HG03521 (cell line): ENCODE data around the gene CD58.

Experiments used
- ATAC-seq: cut with Tn5 transposase; IDR thresholded peaks from one replicate; pipeline ENCODE4 v1.9.1; 2021; ENCODE audit warnings: mild to moderate bottlenecking, moderate library complexity; ENCODE audit not compliant: unreplicated experiment

Gene CD58

GRCh38 chr1:116544588-116545358, 26.1 kb downstream of the CD58 start:
- no peak for ATAC-seq

- peak; percentile 53 for ATAC-seq
These were observed 30.7 kb downstream of the CD58 start for GRCh38 chr1:116540088-116540487.

DNA sequence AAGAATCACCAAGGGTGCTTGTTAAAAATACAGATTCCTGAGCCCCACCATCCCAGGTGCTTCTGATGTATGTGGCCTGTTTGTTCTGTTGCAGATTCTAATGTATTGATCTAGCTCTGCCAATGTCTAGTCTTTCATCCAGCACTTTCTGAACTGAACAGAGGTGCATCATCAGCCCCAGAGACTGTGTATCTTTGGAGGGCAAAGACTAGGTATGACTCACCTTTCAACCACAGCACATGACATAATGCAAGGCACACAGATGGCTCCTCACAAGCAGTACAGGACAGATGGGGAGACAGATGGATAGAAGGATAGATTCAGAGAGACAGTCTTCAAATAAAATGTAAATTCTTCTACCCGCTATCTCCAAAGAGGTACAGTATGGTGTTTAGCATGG, 32.3 kb downstream of the CD58 start:
- ATAC-seq = peak; percentile 61

- ATAC-seq = no peak
These were observed 32.9 kb downstream of the CD58 start for GRCh38 chr1:116537898-116538297.

DNA sequence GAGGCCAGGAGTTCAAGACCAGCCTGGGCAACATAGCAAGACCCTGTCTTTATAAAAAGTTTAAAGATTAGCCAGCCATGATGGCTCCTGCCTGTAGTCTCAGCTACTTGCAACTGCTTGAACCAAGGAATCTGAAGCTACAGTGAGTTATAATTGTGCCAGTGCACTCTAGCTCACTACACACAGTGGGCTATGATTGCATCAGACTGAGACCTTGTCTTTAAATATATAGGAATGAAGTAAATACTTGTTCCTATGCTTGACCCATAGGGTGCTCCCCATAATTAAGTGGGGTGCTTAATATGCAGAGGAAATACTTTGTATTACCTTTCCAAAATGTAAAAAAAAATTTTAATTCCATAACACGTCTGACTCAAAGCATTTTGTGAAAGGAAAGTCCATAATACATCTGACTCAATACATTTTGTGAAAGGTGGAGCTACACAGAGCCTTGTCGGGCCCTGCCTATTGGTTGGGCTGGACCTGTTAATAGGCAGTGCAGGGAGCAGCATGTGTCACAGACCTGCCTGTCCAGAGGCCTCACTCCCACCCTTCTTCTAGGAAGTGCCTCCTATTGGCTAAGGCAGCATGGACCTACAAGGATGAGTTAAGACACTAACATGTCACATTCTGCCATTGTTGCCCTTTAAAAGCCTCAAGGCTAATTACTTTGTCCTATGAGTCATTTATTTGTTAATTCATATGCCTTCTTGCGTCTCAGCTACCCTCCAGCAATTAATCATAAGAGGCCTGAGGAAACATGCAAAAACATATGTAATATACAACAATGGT, 33.6 kb downstream of the CD58 start:
- ATAC-seq = no peak

- no peak for ATAC-seq
These were observed 36.6 kb downstream of the CD58 start for GRCh38 chr1:116534014-116534739.

DNA sequence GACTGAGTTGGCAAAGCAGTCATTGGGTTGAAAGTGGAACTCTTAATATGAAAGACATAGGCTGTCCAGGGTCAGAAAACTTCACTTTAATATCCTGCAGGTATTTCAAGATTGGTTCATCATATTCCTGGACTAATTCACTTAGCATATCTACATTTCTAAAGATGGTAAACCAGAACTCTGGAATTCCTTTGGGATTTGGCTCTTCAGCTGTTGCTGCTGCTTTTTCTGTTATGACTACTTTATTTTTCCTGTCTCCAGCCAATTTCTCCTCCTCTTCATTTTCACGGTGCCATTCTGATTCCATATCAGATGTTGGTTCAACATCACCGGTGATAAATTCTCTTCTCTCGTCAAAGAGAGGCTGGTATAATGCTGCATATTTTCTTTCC, 37.4 kb downstream of the CD58 start:
- no peak for ATAC-seq

- no peak for ATAC-seq
These were observed 38.0 kb downstream of the CD58 start for GRCh38 chr1:116532671-116533428.

GRCh38 chr1:116531917-116532316, 38.9 kb downstream of the CD58 start:
- no peak for ATAC-seq

DNA sequence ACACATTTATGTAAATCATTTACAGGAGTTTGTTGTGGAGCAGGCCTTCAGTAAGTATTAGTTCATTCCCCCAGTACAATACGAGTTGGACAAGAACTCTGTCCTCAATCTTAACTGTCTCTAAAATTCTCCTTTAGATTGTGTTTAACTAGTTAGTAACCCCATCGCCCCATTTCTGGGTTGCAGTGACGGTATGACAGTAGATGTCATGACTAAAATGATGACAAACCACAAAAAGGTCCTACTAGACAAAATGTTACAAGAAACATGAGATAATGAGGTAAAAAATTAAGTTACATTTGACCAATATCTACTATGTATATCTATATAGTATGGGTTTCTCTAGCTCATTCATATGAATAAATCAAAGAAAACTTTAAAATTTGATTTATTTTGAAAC, 41.1 kb downstream of the CD58 start:
- no peak for ATAC-seq

- ATAC-seq = no peak
These were observed 41.6 kb downstream of the CD58 start for GRCh38 chr1:116529199-116529631.

DNA sequence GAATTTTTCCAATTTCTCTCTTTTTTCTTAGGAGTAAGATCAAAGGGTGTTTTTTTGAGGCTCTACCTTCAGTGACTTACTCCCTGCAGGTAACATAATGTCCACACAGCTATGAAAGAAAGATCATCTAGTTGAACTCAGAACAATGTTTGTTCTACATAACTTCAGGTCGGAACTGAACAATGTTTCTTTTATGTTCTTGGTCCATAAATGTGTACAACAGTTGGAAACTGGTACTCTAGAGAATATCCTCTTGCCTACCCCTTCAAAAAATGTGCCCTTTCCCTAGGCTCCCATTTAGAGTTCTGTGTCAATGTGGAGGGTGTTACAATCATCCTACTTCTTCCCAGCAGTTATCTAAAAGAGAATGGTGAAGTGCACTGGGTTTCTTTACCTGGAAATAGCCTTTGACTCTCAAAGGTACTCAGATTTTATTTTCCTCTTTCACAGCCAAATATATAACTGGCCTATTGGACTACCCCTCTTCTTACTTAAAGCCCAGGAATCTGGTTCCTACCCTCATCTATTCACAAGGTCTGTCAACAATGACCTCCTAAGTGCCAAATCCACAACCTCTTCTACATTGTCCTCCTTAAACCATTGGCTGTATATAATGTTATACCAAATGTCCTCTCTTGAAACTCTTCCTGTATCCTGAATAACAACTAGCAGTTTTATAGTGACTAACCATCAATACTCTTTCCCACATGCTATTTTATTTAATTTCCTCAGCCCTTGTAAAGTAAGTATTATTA, 42.3 kb downstream of the CD58 start:
- ATAC-seq = no peak

DNA sequence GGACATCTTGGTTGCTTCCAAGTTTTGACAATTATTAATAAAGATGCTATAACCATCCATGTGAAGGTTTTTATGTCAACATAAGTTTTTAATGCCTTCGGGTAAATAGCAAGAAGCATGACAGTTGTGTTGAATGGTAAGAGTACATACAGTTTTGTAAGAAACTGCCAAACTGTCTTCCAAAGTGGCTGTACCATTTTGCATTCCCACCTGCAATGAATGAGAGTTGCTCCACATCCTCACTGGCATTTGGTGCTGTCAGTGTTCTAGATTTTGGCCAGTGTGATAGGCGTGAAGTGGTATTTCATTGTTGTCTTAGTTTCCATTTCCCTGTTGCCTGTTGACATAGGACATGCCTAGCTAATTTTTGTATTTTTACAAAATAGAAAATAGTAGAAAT, 45.4 kb downstream of the CD58 start:
- ATAC-seq = no peak

GRCh38 chr1:116521186-116521585, 49.6 kb downstream of the CD58 start:
- ATAC-seq = no peak

GRCh38 chr1:116518400-116518799, 52.4 kb downstream of the CD58 start:
- no peak for ATAC-seq

GRCh38 chr1:116516631-116517030, 54.2 kb downstream of the CD58 start:
- ATAC-seq = no peak

DNA sequence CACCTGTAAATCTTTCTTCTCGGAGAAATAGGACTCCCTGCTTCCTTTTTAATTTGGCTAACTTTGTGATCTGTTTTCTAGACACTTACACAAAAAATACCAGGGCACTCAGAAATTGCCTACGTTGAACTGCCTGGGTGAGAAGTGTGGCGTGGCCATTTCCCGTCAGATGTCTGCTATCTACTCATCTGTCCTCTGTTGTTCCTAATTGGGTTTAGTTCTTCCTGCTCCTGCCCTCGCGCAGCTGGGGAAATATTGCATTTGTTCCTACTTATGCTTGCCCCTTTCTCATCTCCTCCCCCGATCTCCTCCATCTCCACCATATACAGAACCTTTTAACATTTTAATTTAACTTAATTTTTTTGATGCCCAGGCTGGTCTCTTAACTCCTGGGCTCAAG, 55.1 kb downstream of the CD58 start:
- no peak for ATAC-seq

- peak; percentile 62 for ATAC-seq
These were observed 55.9 kb downstream of the CD58 start for GRCh38 chr1:116514708-116515525.

GRCh38 chr1:116513956-116514355, 56.9 kb downstream of the CD58 start:
- ATAC-seq = no peak
